Ureter (tissue), 1 donor: ENCODE results near the gene GRSF1. TPM values are rescaled to one million over a fixed set of nuclear protein-coding genes. Genes with fewer than 3 reads are reported as not detected.

Source experiments
- total RNA-seq: library from RNA; stranded (reverse); gene quantifications from one replicate; pipeline ENCODE4 v1.2.4, GENCODE V29; 2023
- donor health status: DM: yes; HTN: yes; CAD: no.

The GRSF1 gene
- total RNA-seq, 1 donor from 2014 or later: 72.4 TPM

Other genes with a start within 250 kb of the GRSF1 start
- not detected for gene AMBN, start 247.6 kb downstream of the GRSF1 start, total RNA-seq
- gene ENAM, start 211.1 kb downstream of the GRSF1 start, total RNA-seq: 0.05 TPM
- gene JCHAIN, start 173.4 kb downstream of the GRSF1 start, total RNA-seq: 374 TPM
- 26.0 TPM for gene UTP3, start 151.4 kb downstream of the GRSF1 start, total RNA-seq
- 89.2 TPM for gene RUFY3, start 117.9 kb downstream of the GRSF1 start, total RNA-seq
- 23.4 TPM for gene MOB1B, start 62.5 kb upstream of the GRSF1 start, total RNA-seq
- 10.3 TPM for gene DCK, start 153.8 kb upstream of the GRSF1 start, total RNA-seq